Ishikawa (cell line): ENCODE measurements around the gene HOOK2.

ENCODE experiments used
- CEBPB ChIP-seq: IDR thresholded peaks from 2 replicates; pipeline ENCODE4 v1.6.1; 2012
- EGR1 ChIP-seq: IDR thresholded peaks from 2 replicates; pipeline ENCODE4 v1.6.1; 2012
- EP300 ChIP-seq: IDR thresholded peaks from 2 replicates; pipeline ENCODE4 v1.6.1; 2012; ENCODE audit warnings: borderline replicate concordance
- FOXM1 ChIP-seq: IDR thresholded peaks from 2 replicates; pipeline ENCODE4 v1.6.1; 2012; ENCODE audit warnings: low read depth, borderline replicate concordance
- MAX ChIP-seq: IDR thresholded peaks from 2 replicates; pipeline ENCODE4 v1.6.1; 2012
- RAD21 ChIP-seq: IDR thresholded peaks from 2 replicates; pipeline ENCODE4 v1.6.1; 2012; ENCODE audit warnings: low read depth
- REST ChIP-seq: IDR thresholded peaks from 2 replicates; pipeline ENCODE4 v1.6.1; 2012; ENCODE audit warnings: low read depth, mild to moderate bottlenecking
- TEAD4 ChIP-seq: IDR thresholded peaks from 2 replicates; pipeline ENCODE4 v1.6.1; 2012
- ZBTB7A ChIP-seq: IDR thresholded peaks from 2 replicates; pipeline ENCODE4 v1.6.1; 2012; ENCODE audit warnings: low read depth

- TF ChIP-seq MAX (no peak), CEBPB (no peak), TEAD4 (no peak), FOXM1 (no peak), ZBTB7A (no peak), RAD21 (no peak), EGR1 (no peak), EP300 (no peak), REST (no peak)
Measured at GRCh38 chr19:12759686-12760085, 15.7 kb downstream of the HOOK2 start.
